Jurkat, Clone E6-1 (cell line): ENCODE data around the gene KCNH1.

Experiments used
- DNase-seq: peaks from one replicate; pipeline ENCODE4 v3.0.0-alpha.2; 2011; ENCODE audit warnings: low read depth, low spot score
- H3K4me3 ChIP-seq: 2 replicates; pipeline ENCODE4 v1.5.1; 2011; ENCODE audit warnings: mild to moderate bottlenecking, low read length, control low read depth, moderate library complexity

Gene KCNH1

GRCh38 chr1:210901981-210902770 lies 231.8 kb downstream of the KCNH1 start:
- no peak for DNase-seq
- H3K4me3 ChIP-seq: no peak overlapping the region

GRCh38 chr1:210900820-210901219 lies 233.1 kb downstream of the KCNH1 start:
- no peak for DNase-seq
- no peak overlapping the region for H3K4me3 ChIP-seq

- no peak for DNase-seq
- H3K4me3 ChIP-seq: no peak overlapping the region
These were observed 233.9 kb downstream of the KCNH1 start for GRCh38 chr1:210900079-210900478.

- H3K4me3 ChIP-seq: no peak overlapping the region
- DNase-seq: no peak
These were observed 234.3 kb downstream of the KCNH1 start for GRCh38 chr1:210899676-210900075.

GRCh38 chr1:210898473-210898872 lies 235.5 kb downstream of the KCNH1 start:
- no peak overlapping the region for H3K4me3 ChIP-seq

GRCh38 chr1:210883821-210884220 lies 250.1 kb downstream of the KCNH1 start:
- no peak overlapping the region for H3K4me3 ChIP-seq
- no peak for DNase-seq

More at GRCh38 chr1:210898473-210898872, 235.5 kb downstream of the KCNH1 start:
- no peak for DNase-seq

- no peak overlapping the region for H3K4me3 ChIP-seq
- no peak for DNase-seq
These were observed 251.3 kb downstream of the KCNH1 start for GRCh38 chr1:210882414-210883221.

GRCh38 chr1:210878564-210878963 lies 255.4 kb downstream of the KCNH1 start:
- DNase-seq: no peak
- no peak overlapping the region for H3K4me3 ChIP-seq

- DNase-seq: no peak
- no peak overlapping the region for H3K4me3 ChIP-seq
These were observed 257.7 kb downstream of the KCNH1 start for GRCh38 chr1:210876275-210876674.

- DNase-seq: no peak
- H3K4me3 ChIP-seq: no peak overlapping the region
These were observed 267.4 kb downstream of the KCNH1 start for GRCh38 chr1:210866532-210866931.

GRCh38 chr1:210857705-210858104 lies 276.2 kb downstream of the KCNH1 start:
- H3K4me3 ChIP-seq: no peak overlapping the region
- DNase-seq: peak; percentile 30

- DNase-seq: no peak
- no peak overlapping the region for H3K4me3 ChIP-seq
These were observed 276.7 kb downstream of the KCNH1 start for GRCh38 chr1:210857146-210857663.

- H3K4me3 ChIP-seq: no peak overlapping the region
- no peak for DNase-seq
These were observed 278.5 kb downstream of the KCNH1 start for GRCh38 chr1:210855440-210855839.

GRCh38 chr1:210853276-210853675 lies 280.7 kb downstream of the KCNH1 start:
- DNase-seq: no peak
- H3K4me3 ChIP-seq: no peak overlapping the region

- H3K4me3 ChIP-seq: no peak overlapping the region
- peak; percentile 90 for DNase-seq
These were observed 283.4 kb downstream of the KCNH1 start for GRCh38 chr1:210850556-210850955.

- no peak overlapping the region for H3K4me3 ChIP-seq
- DNase-seq: no peak
These were observed 285.5 kb downstream of the KCNH1 start for GRCh38 chr1:210848474-210848873.

- H3K4me3 ChIP-seq: no peak overlapping the region
- DNase-seq: no peak
These were observed 291.9 kb downstream of the KCNH1 start for GRCh38 chr1:210841926-210842625.

- no peak for DNase-seq
- no peak overlapping the region for H3K4me3 ChIP-seq
These were observed 303.6 kb downstream of the KCNH1 start for GRCh38 chr1:210830034-210831028.
